Loucy (cell line): ENCODE results near the gene CCR4.

Experiments used
- EZH2phosphoT487 ChIP-seq: fragments of 200-600 bp; IDR thresholded peaks from 2 replicates; pipeline ENCODE4 v1.6.1; 2018; ENCODE audit warnings: antibody characterized with exemption, mild to moderate bottlenecking, moderate library complexity, borderline replicate concordance
- TF ChIP-seq, protein P1 (sequence below): fragments of 200-600 bp; sonication (generic); conservative IDR thresholded peaks from 2 replicates; pipeline ENCODE4 v1.5.1; 2014; ENCODE audit warnings: mild to moderate bottlenecking, antibody characterized with exemption, low read length

DNA sequence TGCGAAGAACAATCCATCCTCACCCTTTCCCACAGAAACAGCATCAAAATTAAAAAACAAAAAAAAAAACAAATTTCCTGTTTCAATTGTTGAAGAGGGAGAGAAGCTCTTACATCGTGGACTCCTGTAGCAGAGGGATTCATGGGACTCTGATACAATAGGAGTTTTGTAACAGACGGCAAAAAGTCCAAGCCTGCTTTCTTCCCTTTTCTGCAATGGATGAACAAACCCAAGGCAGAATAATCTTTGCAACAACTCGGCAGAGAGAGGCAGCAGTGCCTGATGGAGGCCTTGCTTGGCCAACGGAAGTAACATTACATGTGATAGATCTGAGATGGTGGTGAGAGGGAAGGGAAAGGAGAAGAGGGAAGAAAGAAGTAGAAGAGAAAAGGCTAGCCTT lies 26.9 kb downstream of the CCR4 start:
- TF ChIP-seq, protein P1, sequence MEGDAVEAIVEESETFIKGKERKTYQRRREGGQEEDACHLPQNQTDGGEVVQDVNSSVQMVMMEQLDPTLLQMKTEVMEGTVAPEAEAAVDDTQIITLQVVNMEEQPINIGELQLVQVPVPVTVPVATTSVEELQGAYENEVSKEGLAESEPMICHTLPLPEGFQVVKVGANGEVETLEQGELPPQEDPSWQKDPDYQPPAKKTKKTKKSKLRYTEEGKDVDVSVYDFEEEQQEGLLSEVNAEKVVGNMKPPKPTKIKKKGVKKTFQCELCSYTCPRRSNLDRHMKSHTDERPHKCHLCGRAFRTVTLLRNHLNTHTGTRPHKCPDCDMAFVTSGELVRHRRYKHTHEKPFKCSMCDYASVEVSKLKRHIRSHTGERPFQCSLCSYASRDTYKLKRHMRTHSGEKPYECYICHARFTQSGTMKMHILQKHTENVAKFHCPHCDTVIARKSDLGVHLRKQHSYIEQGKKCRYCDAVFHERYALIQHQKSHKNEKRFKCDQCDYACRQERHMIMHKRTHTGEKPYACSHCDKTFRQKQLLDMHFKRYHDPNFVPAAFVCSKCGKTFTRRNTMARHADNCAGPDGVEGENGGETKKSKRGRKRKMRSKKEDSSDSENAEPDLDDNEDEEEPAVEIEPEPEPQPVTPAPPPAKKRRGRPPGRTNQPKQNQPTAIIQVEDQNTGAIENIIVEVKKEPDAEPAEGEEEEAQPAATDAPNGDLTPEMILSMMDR, result no peak
- no peak for TF ChIP-seq EZH2phosphoT487
